Stimulated activated CD4-positive, alpha-beta T cell treated with anti-CD3 and anti-CD28 coated beads, Interleukin-1b, Interleukin-23, amount 100 ng/mL, for 48 hours (primary cell): ENCODE data around the gene BTBD6.
A peak's percentile ranks its signal among the peaks of the same experiment; 100 is the strongest.

ENCODE experiments used
- DNase-seq: peaks from one replicate; pipeline ENCODE4 v3.0.0-alpha.2; 2020

The BTBD6 gene

DNA sequence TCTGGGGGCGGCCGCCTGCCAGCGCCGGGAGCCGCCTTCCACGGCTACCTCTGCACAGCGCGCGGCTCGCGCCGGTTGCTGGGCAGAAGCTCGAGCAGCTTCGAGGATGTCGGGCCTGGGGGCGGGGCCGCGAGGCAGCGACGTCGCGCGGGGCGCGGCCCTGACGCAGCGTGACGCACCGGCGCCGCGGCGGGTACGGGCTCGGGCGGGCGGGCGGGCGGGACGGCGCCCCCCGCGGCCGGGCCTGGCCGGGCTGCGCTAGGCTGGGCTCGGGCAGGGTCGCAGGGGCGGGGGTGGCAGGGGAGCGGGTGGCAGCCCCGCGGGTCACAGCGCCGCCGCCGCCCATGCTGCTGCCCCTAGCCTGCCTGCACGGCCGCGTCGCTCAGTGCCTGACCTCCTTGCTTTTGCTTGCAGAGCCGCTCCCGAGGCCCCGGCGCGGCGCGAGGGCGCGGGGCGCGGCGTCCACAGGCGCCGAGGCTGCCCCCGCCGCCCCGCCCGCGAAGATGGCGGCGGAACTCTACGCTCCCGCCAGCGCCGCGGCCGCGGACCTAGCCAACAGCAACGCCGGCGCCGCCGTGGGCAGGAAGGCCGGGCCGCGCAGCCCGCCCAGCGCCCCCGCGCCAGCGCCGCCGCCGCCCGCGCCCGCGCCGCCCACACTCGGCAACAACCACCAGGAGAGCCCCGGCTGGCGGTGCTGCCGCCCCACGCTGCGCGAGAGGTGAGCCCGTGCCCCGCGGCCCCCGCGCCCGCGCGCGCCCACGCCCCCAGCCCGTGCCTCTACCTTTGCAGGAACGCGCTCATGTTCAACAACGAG, at the start of gene BTBD6:
Gene BTBD6, plus strand, starts transcription at position 166 of the 814 bp plus-strand sequence. Its CDS starts 179 bp downstream, at position 345.
- peak; percentile 88 for DNase-seq

DNA sequence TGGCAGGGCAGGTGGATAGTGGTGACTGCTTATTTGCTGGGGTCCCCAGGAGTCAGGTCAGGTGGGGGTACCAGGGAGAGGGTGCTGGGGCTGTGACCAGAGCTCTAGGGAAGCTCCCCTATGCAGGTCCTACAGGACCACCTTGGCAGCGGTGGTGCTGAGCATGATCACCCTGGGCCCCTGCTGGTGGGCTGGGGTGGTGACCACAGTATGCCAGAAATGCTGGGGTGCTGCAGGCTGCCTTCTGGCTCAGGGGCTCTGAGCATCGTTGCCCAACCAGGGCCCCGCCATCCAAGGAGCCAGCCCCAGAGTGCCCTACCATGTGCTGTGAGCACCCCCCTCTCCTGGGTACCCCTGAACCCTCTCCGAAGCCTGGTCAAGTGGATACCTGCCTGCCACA, 49.7 kb upstream of the BTBD6 start:
- DNase-seq: no peak

DNA sequence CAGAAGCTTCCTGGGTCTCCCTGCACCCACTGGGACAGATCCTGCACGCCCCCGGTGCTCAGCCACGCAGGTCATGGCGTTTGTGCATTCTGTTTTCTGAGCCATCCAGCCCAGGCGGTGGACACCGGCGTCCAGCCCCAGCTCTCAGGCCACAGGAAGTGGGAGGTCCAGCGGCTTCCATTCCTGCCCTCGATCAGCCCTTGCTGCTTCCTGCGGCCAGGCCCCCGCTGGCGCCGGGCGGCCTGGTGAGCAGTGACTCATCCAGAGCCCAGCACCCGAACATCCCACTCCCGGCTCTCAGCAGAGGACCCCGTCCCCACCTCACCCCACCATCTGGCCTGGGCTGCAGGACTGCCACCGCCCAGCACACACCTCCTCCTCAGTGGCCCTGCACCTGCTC, 49.2 kb upstream of the BTBD6 start:
- no peak for DNase-seq

DNA sequence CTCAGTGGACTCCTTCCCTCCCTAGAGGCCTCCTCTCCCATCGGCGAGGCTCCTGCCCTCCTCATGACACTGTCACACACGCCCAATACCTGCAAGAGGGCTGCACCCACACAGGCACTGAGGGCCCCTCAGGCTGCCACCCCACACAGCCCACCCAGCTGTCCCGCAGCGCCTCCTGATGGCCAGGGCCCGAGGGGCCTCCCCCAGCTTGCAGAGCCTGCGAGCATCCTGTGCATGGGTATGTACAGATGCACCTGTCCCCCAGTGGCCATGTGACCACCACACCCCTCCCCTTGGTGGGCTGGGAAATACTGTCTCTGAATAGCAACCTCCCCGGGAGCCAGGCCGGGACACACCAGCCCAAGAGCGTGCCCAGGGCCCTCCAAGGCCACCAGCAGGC, 48.3 kb upstream of the BTBD6 start:
- DNase-seq: no peak

DNA sequence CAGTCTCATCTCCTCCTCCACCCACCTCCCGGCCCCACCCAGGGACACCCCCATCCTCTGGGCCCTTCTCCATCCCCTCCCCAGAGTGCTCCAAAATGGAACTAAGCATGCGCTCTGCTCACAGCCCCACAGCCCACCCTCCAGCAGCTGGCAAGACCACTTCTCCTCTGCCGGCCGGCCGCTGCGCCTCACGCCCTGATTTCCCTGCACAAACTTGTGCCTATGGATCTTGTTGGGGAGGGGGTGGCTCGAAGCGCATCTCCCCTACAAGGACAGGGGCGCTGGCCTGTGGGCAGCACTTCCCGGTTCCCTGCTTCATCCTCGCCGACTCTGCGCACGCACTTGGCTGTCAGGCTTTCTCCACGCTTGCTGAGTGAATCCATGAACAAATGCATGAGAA, 47.7 kb upstream of the BTBD6 start:
- no peak for DNase-seq

DNA sequence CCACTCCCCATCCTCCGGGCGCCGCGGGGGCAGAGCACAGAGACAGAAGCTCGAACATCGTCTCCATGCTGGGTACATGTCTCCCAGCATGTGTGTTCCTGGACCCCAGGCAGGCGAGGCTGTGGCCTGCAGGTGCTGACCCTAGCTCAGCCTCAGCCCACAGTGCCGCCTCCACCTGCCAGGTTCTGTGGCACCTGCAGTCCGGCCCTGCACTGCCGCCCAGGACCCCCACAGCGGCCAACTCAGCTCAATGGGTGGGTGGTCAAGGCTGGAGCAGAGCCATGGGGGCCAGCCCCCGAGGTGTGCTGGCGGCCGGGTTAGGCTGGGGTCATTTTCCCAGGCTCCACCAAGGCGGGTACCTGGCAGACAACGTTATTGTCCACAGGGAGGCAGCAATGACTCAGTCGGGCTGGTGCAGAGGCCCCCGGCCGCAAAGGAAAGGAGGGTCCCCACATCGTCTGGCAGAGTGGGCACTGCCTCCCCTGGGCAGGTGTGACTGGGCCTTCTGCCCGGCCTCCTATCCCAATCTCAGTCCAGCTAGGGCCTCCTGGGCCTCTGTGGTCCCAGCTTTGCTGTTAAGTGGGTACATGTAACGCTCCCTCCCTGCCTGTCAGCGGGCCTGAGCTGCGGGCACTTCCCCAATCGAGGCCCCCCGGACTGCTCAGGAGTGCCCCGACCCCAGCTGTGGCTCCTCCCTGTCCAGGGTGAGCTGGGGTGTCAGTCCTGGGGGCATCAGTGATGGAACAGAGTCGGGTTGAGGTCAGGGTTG, 47.0 kb upstream of the BTBD6 start:
- DNase-seq: no peak

DNA sequence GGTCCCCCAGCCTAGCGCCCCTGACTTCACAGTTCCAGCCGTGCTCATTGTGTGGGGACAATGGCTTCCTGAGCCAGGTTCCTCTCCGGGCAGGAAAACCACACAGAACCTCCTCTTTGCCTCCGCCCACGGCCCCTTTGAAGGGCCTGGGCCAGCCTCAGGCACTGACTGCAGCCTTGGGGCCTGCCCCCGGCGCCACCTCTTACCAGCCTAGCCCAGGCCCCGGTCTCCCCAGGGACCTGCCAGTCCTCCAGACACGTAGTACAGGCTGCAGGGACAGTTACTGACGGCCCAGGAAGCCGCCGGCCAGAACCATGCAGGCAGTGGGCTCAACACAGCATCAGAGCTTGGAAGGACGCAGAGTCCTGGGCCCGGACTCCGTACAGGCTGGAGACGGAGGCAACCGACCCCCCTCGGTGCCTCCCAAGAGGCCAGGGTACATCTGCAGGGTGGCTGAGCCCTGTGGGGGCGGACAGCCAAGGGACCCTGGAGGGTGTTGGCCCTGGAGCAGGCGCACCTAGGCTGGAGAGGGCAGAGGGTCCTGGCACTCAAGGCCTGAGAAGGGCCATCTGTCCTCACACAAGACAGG, 46.3 kb upstream of the BTBD6 start:
- no peak for DNase-seq

DNA sequence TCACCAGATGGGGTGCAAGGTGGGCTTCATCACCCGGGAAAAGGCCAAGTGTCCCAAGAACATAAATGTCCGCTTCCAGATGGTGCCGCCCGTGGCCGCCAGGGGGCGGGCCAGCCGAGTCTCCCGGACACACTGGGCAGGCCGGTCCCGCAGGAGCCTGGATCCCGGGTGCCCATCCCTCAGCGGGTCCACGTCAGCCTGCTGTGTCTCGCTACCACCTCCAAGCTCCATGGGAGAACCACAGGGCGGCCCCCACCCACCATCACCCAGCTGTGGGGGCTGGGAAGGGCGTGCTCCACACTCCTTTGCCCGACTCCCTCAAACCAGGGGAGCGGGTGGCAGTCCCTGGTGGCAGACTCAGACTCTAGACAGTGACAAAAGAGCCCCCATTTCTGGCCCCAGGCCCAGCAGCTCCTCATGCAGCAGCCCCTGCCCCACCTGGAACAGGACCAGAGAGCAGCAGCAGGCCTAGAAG, 45.2 kb upstream of the BTBD6 start:
- peak; percentile 42 for DNase-seq

DNA sequence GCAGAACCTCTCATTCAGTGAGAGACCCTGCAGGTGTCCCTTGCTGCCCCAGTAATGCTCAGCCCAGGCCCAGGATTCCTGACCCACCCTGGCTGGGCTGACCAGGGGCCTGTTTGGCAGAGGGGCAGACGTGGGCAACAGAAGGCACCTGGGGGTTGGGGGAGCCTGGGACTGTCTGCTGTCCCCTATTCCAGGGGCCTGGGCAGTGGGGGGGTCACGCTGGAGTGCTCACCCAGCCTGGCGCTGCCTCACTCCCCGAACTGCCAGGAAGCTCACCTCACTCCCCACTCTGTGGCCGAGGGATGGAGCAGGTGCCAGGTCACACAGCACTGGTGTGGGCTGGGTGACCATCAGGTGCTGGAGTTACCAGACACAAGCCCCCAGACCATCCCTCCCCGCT, 44.6 kb upstream of the BTBD6 start:
- no peak for DNase-seq

DNA sequence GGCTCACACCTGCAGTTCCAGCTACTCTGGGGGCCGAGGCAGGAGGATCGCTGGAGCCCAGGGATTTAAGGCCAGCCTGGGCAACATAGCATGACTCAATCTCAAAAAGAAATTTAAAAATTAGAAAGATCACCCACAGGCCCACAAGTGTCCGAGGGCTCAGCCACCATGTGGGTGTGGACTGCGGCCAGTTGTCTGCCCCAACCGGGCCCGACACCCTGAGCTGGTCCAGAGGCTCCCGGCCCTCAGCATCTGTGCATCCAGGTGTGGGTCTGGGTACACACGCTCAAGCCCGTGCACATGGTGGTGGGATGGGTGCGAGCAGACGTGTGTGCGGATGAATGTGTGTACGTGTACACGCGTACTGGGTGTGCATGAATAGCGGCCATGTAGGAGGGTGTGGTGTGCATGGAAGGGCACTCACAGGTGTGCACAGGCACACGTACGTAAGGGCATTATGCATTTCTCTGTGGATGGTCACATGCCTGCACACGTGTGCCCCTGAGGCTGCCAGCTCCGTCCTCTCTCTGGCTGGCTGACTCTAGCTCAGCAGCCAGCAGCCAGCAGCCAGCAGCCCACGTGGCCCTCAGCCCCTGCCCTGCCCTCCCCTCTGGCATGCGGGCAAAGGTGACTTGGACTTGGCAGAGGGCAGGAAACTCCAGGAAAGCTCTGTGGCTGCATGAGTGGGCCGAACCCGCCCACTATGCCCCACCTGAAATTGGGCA, 44.0 kb upstream of the BTBD6 start:
- no peak for DNase-seq

DNA sequence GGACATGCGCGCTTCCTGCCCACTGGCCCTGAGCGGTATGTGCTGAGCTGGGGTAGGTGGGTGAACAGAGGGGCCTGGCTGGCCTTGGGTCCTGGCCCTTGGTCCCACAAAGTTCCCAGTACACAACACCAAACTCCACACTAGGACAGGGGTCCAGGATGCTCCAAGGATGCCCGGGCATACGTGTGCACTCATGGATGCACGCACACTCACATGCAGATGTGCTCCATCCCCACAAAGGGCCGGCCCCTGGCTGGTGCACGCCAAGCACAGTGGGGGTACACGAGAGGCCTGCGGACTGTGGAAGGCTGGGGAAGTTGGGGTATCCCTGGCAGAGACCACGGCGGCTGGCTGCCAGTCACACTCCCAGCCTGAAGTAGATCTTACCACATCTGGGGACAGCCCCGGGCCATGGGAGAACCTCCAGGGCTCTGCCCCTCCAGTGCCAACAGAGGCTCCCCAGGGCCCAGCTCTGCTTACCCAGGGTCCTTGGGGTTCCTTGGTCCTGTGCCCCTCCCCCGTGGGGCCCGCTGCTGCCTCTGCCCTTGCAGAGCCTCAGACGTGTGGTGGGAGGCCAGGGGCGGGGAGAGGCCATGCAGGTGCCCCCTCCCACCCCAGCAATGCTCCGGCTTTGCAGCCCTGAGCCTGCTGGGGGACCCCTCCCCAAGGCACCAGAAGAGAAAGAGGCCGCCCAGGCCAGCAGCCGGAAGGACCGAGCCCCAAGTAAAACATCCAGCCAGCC, 43.2 kb upstream of the BTBD6 start:
- no peak for DNase-seq

DNA sequence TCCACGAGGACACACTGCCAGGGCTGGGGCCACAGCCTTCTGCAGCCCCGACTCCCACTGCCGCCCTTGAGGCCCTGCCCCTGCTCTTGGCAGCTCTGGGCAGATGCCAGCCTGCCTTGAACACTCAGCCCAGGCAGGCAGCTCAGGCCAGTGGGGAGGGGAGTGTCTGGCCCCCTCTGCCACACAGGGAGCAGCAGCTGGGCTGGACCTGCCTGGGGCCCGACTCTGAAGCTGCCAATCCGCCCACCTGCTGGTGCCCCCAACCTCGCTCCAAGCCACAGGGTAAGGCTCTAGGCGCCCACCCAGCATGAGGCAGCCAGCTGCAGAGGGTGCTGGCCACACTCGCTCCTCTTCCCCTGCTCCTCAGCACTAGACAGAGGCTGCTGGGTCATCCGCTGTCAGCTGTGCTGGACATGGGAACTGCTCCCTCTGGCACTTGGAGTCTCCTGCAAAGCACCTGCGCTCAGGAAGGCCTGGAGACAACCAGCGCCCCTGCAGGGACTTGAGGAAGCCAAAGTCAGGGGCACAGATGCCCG, 42.6 kb upstream of the BTBD6 start:
- no peak for DNase-seq

DNA sequence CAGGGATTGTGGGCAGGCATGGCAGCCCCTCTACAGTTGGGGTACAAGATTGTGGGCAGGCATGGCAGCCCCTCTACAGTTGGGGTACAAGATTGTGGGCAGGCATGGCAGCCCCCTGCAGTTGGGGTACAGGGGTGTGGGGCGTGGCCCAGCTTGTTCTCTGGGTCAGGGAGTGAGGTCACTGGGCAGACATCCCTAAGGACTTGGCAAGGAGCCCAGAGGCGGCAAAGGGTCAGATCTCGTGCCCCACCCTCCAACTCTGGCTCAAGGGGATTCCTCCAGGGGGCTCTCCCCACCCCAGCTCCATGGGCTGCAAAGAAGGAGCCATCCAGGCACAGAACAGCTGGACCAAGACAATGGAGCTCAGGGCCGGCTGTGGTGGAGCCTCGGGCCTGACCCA, 41.5 kb upstream of the BTBD6 start:
- DNase-seq: no peak

DNA sequence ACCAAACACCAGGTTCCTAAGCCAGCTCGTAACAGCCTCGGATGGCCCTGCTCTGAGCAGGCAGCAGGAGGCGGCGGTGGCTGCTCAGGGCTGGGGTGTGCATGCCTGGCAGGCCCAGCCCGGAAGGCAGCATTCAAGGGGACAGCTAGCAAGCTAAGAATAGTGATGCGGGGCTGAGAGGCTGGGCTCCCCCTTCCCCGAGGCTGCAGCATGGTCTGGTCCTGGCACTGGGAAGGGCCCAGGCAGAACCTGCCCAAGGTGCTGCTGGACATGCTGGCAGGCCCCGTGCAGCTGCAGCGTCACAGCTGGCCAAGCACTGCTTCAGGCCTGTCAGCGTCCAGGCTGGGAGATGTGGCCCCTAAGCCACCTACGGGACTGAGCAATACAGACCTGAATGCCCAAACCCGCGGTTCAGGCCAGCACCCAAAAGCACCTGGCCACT, 40.9 kb upstream of the BTBD6 start:
- DNase-seq: no peak

DNA sequence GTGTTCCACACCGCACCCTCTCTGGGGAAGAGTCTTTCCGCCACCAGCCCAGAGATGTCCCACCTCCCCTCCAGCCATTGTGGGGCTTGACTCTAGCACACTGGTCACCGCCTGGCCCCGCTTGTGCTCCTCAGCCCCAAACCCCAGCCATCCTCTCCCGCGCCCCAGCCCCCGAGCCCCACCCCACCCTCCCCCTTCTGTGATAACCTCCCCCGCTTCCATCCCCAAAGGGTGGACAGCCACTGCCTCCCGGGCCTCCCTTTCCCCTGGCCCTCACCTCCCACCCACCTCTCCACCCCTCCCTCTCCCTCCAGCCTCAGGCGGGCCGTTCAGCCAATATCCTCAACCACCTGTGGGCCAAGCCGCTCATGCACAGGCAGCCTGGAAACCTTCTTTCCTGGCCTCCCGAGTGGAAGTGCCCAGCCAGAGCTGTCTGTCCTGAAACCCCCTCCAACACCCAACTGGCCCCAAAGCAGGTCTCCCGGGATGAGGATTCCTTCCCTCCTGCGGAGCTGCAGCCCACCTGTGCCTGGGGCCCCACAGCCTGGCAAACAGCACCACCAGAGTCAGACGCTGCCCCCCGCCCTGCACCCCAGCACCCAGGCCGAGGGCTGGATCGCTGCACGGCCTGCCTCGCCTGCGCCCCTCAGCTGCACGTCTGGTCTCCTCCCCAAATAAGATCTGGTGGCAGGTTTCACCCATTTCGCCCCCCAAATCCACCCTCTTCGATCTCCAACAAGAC, 40.2 kb upstream of the BTBD6 start:
- no peak for DNase-seq

DNA sequence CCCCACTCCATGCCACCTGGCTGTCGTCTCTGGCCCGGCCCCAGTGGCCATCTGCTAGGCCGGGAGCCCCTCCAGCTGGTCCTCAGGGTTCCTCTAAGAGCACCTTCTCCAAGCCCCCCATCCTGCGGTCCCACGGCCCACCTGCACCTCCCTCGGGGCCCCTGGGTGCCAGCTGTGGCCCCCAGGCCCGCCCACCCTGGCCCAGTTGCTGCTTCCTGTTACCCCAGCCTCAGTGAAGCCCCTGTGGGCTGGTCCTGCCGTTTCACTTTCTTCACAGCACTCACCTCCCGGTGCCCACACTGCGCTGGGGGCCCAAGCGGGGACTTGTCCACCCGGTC, 39.6 kb upstream of the BTBD6 start:
- no peak for DNase-seq

DNA sequence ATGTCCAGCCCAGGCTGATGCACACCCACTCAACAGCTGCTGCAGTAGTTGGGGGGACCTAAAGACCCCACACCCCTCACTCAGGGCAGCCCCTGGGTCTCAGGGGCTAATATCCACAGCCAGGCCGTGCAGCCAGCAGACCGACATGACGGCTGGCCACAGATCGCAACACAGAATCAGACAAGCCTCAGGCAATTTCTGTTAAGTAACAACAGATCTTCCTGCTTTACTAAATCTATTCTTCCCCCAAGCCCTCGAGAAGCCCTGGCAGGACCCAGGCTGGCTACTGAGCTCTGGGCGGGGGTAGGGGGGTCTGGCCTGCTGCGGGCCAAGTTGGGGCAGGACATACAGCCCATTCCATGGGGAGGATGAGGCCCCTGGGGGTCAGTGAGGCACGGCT, 39.2 kb upstream of the BTBD6 start:
- no peak for DNase-seq

DNA sequence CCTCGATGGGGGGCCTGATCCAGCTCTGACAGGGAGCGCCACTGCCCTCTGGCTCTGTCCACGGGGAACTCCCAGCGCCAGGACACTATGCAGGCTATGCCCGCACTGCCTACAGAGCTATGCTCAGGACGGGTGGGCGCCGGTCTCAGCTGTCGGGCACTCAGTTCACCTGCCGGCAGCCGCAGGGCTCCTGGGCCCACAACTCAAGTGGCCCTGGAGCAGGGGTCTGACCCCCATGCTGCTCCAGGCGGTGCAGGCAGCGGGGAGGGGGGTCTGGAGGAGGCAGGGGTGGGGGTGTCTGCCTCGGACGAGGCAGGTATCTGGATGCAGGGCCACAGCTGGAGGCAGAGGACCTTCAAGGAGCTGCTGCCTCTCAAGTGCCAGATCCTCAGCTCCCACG, 38.7 kb upstream of the BTBD6 start:
- no peak for DNase-seq

DNA sequence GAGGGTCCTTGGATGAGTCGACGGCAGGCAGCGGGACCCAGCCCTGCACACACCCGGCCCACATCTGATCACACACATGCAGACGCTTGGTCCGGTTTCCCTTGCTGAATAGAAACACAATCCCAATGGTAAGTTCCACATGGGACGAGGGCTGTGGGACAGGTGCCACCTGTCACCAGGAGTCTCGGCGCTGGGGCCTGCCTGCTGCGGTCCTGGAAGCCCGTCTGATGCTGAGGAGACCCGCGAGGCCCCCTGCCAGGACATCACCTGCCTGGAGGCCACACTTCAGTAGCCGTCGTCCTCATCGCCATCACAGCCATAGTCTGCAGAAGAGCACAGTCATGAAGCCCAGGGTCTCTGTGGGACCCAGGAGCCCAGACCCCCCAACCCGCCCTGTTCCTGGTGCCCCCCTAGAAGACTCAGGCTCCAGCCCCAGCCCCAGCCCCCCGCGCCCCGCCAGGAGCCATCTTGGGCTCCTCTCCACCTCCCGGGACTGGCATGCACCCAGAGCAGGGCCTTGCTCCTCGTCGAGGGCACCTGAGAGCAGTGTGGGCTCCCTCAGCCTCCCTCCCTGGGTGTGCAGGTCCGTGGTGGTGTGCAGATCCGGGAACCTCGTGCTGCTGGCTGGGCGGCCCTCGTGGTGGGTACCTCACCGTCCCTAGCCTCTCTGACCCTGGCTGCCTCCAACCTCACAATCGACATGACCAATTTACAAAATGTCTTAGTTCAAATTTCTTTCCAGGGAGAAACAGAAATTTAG, 37.9 kb upstream of the BTBD6 start:
- no peak for DNase-seq

DNA sequence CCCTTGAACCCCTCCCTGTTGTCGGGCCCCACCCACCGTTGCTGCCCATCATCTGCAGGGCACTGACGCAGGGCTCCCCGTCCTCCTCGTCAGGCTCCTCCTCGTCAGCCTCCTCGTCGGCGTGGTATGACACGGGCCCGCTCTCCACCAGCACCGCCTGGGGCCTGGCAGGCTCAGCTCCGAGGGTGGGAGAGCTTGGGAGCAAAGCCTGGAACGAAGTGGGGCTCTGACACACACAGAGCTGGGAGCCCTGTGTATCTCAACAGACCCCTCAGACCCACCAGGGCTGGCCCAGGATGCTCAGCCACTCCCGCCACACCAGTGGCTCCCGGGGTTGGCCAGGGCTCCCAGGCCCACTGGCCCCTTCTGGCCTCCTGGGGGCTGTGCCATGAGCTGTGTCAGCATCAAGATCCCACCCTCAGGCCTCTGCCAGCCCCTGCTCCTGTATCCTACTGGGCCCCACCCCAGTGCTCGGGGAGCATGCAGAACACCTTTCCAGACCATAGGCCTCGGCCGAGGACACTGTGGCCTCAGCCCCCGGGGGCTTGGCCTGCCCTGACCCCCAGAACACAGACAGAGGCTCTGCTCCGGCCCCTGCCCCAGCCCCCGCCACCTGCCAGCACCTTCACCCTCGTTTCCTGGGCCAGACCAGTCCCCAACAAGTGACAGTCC, 37.1 kb upstream of the BTBD6 start:
- DNase-seq: no peak
